GM18499 (cell line): ENCODE data around the gene SPCS2.

Experiments used
- ATAC-seq: cut with Tn5 transposase; IDR thresholded peaks from one replicate; pipeline ENCODE4 v1.9.1; 2021; ENCODE audit warnings: moderate number of reproducible peaks; ENCODE audit not compliant: insufficient read depth, unreplicated experiment

Gene SPCS2

GRCh38 chr11:74948898-74949752 is at the start of gene SPCS2, which contains the start of gene XRRA1:
Gene SPCS2, plus strand, starts transcription at chr11:74949266. Its CDS starts 20 bp downstream, at chr11:74949286.
Gene XRRA1, minus strand, starts transcription at chr11:74949091. Its CDS starts 8,213 bp downstream, at chr11:74940878.
- peak; percentile 77 for ATAC-seq

DNA sequence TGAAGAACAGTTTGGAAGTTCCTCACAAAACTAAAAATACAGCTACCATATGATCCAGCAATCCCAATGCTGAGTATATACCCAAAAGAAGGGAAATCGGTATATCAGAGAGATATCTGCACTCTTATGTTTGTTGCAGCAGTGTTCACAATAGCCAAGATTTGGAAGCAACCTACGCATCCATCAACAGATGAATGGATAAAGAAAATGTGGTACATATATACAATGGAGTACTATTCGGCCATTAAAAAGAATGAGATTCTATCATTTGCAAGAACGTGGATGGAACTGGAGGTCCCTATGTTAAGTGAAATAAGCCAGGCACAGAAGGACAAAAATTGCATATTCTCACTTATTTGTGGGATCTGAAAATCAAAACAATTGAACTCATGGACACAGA is 46.7 kb upstream of the SPCS2 start:
- ATAC-seq, result no peak

DNA sequence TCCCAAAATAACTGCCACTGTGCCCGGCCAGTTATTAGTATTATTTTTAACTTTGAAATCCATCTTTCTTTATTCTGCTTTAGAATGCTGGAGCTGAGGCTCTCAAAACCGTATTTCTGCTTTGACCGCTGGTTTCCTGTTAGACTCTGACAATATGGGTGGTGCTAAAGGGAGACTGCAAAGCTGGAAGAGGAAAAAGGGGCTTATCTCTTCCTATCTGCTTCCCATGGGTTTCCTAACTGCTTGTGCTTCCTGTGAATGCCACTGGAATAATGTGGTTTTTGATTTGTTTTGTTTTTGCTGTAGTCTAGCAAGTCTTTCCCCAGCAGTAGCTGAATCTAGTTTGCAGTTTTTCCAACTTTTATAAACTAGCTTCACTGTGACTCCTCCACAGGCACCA is 43.7 kb upstream of the SPCS2 start:
- ATAC-seq, result no peak

DNA sequence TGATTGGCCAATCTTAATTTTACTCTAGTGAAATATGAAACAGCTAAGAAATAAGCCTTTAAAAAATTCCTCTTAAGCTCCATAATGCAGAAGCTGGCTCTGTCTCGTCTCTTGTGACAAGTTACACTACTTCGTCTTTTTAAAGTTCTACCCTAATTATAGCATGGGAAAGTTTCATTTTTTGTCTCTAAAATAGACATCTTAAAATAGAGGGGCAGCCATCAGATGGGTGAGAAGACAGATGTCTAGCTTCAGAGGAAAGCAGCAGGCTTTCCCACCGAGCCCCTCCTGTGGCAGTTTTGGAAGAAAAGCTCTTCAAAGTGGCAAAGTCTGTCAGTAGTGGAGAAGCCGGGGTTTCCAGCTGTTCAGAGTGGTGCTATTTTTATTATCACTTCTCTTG is 39.7 kb upstream of the SPCS2 start:
- ATAC-seq, result no peak

DNA sequence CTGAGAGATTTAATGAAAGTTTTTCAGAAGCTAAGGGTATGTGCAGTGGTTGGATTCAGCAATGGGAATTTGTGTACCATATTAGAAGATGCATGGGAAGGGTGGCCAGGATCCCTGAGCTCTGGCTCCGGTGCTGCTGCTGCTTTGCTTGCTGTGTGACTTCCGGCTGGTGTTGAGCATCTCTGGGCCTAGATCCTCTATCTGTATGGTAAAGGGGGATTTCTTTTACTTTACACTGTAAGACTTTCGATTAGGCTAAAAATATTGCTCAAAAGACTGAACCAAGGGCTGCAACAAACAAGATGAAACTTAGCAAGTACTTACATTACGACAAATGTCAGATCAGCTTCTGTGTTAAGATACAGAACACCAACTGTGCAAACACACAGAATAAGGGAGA is 39.3 kb upstream of the SPCS2 start:
- no peak for ATAC-seq

DNA sequence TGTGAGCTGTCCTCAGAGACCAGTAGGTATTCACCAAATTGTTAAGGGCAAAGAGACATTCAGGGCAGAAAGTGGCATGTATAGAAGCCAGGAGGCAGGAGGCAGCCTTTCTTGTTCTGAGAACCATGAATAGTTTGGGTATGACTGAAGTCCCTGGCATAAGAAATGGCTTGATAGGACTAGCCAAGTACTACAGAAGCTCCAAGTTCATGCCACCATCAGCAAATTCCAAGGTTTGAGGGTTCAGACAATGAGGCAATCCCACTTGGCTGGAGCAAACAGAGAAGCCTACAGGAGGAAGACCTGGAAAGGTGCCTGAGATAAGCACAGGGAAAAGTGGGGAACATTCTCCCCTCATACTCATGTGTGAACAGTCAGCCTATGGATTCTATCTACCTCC is 25.9 kb upstream of the SPCS2 start:
- ATAC-seq, result no peak

- ATAC-seq, result no peak
These were observed 23.8 kb upstream of the SPCS2 start for GRCh38 chr11:74925281-74925680.

DNA sequence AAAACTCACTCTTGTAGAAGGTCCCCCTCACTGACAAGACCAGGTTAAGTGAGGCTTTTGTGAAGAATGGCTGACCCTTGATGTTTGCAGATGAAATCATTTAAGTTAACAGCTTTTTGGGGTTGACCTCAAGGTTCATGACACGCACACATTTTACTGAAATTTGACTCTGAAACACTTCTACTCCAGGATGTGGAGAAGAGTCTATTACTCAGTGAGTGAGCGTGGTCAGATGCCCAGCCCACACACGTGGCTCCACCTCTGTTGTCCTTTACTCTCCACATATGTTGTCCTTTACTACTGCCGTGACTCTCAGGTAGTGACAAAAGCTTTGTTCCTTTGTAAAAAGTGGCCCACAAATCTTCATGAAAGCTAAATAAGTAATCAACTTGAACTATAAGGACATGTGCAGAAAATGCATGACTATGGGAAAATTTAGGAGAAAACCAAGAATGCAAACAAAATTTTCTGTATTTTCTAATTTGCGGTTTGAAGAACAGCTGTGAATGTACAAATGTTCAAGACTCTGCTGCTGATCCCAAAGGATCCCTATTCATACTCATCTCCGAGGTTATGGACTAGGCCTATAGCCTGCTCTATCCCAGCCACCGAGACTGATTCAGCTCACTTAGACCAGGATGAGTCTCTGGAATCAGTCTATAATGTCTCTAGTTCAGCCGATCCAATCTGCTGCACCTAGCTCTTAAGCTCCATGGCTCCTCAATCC is 22.6 kb upstream of the SPCS2 start:
- ATAC-seq, result no peak

DNA sequence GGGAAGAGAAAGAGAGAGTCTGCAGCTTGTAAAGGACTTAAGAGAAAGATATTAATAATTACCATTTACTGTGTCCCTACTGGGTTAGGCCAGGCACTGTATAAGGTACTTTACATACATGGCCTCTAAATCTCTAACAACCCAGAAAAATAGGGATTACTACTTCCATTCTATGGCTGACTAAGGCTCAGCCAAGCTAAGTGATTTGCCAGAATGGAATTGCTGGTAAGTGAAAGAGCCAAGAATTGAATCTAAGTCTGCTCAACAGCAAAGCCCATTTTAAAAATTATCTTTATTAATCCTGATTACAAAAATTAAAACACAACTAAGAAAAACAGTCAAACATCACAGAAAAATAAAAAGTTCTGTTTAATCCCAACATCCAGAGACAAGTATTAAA is 21.6 kb upstream of the SPCS2 start:
- no peak for ATAC-seq

DNA sequence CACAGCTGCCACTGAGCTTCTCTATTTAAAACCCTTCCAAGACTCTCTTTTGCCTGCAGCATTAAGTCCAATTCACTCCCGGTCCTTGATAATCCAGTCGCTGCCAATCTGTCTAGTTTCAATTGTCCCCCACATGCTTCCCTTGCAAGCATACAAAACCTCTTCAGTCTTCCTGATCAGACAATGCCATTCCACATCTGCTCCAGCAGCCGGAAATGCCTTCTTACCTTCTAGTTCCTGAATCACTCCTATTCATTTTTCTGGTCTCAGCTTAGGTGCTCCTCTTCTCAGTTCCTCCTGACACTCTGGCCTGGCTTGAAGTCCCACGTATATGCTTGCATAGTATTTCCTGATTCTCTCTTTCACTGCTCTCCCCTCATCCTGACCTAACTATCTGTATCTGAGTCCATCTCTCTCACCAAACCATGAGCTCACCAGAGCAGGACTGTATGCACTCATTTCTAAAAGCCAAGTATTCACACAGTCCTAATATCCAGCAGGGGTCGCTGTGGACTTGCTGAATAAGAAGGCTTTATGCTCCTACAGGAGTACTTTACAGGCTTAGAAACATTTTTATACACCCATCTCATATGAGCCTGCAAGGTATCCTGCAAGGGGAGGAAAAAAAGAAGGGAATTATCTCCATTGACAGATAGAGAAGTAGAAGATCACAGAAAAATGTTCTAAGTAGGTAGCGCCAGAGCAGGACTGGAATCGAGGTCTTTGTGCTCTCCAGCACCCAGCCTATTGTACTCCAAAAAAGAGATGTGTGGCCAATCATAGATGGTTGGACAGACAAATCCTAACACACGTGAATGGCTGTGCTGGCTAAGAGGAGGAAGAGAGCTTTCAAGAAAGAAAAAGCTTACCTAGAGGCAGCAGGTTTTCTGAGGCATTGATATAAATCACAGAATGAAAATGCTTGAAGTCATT is 19.4 kb upstream of the SPCS2 start:
- peak; percentile 64 for ATAC-seq

DNA sequence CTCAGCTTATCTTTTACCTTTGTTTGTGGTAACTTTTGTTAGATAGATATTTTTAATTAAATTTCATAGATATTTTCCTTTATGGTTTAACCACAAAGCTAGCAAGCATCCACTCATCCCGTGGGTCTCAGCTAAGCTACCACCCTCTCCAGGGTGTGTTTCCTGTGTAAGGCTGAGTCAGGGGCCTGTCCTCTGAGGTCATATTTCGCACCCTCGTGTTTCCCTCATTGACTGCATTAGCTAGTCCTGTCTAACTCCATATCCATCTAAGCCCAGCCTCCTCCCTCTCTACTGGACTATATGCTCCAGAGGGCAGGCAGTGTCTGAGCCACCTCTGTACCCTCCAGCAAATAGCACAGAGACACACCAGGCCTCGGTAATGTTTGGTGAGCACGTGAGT is 16.9 kb upstream of the SPCS2 start:
- ATAC-seq, result no peak

DNA sequence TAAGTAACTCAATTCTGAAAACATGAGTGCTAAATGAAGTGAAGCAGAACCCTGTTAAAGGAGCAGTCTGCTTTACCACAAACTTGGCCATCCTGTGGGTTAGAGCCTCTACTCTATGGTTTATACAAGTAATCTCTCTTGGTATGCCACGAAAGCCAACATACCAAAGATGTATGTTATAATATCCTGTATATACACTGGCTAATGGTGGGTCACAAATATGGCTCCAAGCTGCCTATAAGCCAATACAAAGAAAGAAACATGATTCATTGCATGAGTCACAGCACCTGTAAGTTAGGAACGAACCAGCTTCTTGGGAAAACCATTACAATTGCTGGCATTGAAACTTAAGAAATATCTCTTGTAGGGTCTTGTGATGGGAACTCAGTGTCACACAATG is 16.3 kb upstream of the SPCS2 start:
- ATAC-seq, result no peak

- no peak for ATAC-seq
These were observed 15.3 kb upstream of the SPCS2 start for GRCh38 chr11:74933765-74934164.

DNA sequence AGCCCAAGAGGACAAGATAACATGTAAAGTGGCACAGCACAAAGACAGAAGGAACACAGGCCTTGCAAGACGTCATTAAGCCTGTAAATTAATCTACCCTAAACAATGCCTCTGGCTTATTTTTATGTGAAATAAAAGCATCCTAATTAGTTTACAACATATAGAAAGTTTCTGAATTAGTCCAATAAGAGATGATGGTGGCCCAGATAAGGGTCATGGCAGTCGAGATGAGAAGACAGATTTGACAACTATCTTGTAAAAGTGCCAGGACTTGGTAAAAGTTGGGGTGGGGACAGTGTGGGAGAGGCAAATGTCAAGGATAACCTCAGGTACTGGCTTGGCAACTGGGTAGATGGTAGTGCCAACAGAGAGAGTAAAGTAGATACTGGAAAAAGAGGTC is 13.8 kb upstream of the SPCS2 start:
- no peak for ATAC-seq

DNA sequence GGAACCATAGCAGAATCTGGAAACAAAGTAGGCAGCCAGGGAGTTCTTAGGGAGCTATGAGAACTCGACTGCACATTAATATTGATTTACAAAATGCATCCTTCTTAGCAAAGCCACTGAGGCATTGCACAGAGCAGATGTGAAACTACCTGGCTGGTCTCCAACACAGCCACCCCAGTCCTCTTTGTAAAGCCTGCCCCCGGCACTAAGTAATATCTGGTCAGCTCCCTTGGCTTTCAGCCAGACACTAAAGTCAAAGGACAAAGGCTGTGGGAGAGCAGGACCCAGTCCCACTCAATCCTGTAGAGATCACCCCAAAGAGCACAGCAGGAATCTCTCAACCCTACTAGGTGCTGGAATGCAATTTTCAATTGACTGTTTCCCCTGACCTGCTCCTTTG is 13.0 kb upstream of the SPCS2 start:
- ATAC-seq, result no peak

DNA sequence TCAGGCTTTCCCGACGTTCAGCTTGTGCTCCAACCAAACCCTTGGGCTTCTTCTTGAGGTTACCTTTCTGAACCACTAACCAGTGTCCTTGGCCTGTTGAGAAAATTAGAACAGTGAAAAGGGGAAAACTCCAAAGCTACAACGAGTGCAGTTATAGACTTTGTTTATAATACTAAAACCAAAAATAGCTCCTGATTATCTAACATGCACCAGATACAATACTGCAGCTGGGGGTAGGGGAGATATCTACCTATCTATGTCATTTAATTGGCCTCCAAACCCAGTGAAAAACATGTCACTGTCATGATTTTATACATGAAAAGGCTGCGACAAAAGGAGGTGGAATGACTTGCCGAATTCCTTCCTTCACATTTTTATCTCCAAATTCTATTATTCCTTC is 12.1 kb upstream of the SPCS2 start:
- ATAC-seq, result no peak

DNA sequence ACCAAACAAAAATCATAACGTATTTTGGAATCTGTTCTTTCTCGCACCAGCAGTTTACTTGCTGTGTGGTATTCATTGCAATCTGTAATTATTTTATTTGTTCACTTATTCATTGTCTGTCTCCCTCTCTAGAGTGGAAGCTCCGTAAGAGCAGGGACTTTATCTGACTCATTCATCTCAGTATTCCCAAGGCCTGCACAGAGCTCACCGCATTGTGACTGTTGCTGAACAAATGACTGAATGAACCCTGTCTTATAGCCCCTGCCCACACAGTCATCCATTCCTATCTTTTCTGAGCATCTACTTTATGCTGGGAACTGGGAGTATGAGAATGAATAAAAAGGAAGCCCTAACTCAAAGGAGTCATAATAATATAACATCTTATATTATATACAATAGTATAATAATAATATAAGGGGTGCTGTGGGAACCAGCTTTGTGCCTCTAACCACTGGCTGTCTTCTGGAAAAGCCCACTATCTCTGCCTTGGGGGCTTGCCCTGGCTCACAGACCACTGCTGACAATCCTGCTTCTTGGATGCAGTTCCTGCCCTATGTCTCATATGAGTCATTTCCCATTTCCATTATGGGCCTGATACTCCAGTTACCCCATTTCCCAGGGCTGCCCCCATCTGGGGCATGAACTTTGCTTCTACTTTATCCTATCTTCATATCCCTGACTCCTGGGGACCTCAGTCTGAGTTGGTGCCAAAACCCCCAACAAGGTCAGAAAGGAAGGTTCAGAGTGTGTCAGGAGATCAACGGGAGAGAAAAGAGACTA is 11.2 kb upstream of the SPCS2 start:
- no peak for ATAC-seq

- ATAC-seq, result no peak
These were observed 7.6 kb upstream of the SPCS2 start for GRCh38 chr11:74941492-74941891.

DNA sequence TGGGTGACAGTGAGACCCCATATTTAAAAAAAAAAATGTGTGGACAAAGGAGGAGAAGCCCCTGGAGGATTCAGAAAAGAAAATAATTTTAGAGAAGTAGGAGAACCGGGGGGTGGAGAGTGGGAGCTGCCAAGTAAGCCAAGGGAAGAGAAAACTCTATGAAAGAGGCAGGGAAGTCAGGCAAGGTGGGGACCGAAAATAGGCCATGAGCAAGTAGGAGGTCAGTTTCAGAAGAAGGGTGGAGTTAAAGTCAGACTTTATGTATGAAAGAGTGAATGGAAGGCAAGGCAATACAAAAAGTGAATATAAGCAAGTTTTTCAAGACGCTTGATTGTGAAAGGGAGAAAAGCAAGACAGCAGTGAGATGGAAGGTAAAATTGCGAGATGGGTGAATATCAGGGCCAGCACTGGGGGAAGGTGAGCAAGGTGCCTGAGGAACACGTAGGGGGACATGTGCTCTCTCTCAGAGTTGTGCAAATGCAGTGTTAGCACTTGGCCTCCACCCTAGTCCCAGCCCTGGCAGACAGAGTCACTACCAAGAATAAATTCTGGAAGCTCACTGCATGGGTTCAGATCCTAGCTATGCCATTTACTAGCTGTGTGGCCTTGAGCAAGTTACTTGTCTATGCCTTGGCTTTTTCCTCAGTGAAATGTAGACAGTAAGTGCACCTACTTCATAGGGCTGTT is 6.8 kb upstream of the SPCS2 start:
- ATAC-seq, result no peak
